Measurements from ENCODE around the gene NHSL2. TPM values are rescaled to one million over a fixed set of nuclear protein-coding genes. Genes with fewer than 3 reads are reported as not detected.

NHSL2 gene
- total RNA-seq, 2 donors from 2014 or later: 5.5 to 9.3 TPM

DNA sequence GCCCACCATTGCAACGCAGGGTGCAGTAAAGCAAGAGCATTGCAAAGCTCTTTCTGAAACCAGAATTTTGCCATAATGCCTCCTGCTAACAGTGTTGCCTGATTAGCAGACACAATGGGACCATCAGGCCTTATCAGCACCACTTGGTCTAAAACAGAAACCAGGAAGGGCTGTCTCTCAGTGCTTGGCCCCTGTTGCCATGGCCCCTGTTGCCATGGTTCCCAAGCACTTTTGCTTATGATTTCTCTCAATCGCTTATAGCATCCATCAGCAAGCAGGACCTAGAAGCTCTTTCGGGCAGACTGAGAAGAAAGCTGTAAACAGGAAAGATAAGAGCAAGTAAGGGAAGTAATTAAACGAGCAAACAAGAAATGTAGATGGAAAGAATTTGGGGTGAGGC is 184.2 kb downstream of the NHSL2 start:
- Histone ChIP-seq H3K27ac (no peak overlapping the region), H3K4me3 (no peak overlapping the region), H3K9me3 (no peaks in the 10 kb centered on the region), H3K36me3 (no peaks in the 10 kb centered on the region), H3K4me1 (peaks cover 0 to 3% of the 10 kb centered on the region in 2 donors), H3K27me3 (no peaks in the 10 kb centered on the region)
- no peak for DNase-seq (ENCODE audit: low spot score)
- TF ChIP-seq, protein P1, sequence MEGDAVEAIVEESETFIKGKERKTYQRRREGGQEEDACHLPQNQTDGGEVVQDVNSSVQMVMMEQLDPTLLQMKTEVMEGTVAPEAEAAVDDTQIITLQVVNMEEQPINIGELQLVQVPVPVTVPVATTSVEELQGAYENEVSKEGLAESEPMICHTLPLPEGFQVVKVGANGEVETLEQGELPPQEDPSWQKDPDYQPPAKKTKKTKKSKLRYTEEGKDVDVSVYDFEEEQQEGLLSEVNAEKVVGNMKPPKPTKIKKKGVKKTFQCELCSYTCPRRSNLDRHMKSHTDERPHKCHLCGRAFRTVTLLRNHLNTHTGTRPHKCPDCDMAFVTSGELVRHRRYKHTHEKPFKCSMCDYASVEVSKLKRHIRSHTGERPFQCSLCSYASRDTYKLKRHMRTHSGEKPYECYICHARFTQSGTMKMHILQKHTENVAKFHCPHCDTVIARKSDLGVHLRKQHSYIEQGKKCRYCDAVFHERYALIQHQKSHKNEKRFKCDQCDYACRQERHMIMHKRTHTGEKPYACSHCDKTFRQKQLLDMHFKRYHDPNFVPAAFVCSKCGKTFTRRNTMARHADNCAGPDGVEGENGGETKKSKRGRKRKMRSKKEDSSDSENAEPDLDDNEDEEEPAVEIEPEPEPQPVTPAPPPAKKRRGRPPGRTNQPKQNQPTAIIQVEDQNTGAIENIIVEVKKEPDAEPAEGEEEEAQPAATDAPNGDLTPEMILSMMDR (IDR thresholded peaks at IDR 0.05): no peak

- no peak overlapping the region for H3K27ac ChIP-seq
- no peaks in the 10 kb centered on the region for H3K36me3 ChIP-seq
- peaks cover 0 to 3% of the 10 kb centered on the region in 2 donors for H3K4me1 ChIP-seq
- no peak overlapping the region for H3K4me3 ChIP-seq
- no peaks in the 10 kb centered on the region for H3K27me3 ChIP-seq
- DNase-seq (ENCODE audit: low spot score): no peak
- TF ChIP-seq, protein P1 (IDR thresholded peaks at IDR 0.05): no peak
- H3K9me3 ChIP-seq: no peaks in the 10 kb centered on the region
Measured at GRCh38 chrX:72095370-72095769, 184.7 kb downstream of the NHSL2 start.

GRCh38 chrX:72097098-72097497 is 186.5 kb downstream of the NHSL2 start:
- Histone ChIP-seq H3K9me3 (no peaks in the 10 kb centered on the region), H3K36me3 (no peaks in the 10 kb centered on the region), H3K4me1 (peaks cover 0 to 3% of the 10 kb centered on the region in 2 donors), H3K27me3 (no peaks in the 10 kb centered on the region), H3K27ac (no peak overlapping the region), H3K4me3 (no peak overlapping the region)
- no peak for DNase-seq (ENCODE audit: low spot score)
- TF ChIP-seq, protein P1 (IDR thresholded peaks at IDR 0.05): no peak

GRCh38 chrX:72100051-72100755 is 189.6 kb downstream of the NHSL2 start:
- DNase-seq (ENCODE audit: low spot score): no peak
- Histone ChIP-seq H3K4me1 (no peaks in the 10 kb centered on the region), H3K27me3 (no peaks in the 10 kb centered on the region), H3K27ac (no peak overlapping the region), H3K36me3 (no peaks in the 10 kb centered on the region), H3K9me3 (no peaks in the 10 kb centered on the region), H3K4me3 (no peak overlapping the region)
- TF ChIP-seq, protein P1 (IDR thresholded peaks at IDR 0.05): no peak

GRCh38 chrX:72100824-72101351 is 190.2 kb downstream of the NHSL2 start:
- Histone ChIP-seq H3K36me3 (no peaks in the 10 kb centered on the region), H3K27ac (no peak overlapping the region), H3K4me1 (no peaks in the 10 kb centered on the region), H3K9me3 (no peaks in the 10 kb centered on the region), H3K4me3 (no peak overlapping the region), H3K27me3 (no peaks in the 10 kb centered on the region)
- TF ChIP-seq, protein P1 (IDR thresholded peaks at IDR 0.05): no peak
- no peak for DNase-seq (ENCODE audit: low spot score)
